CD4-positive, alpha-beta memory T cell (primary cell): ENCODE measurements around the gene EXD3. TPM values are rescaled to one million over a fixed set of nuclear protein-coding genes. Genes with fewer than 3 reads are reported as not detected.
A peak's percentile ranks its signal among the peaks of the same experiment; 100 is the strongest.
"Not testable (repeated sequence)": the region's sequence is repeated elsewhere in the genome, so short reads cannot be mapped to it uniquely, and the experiment has no call there.

Experiments
- CTCF ChIA-PET: fragments of 350-600 bp; sonication (Branson Sonifier 250); formaldehyde crosslinking; loops from one replicate; lab custom pipeline; 2021; ENCODE audit warnings: inconsistent platforms; ENCODE audit not compliant: partially characterized antibody; lab: Charles Lee
- POLR2A ChIA-PET: fragments of 350-600 bp; sonication (Branson Sonifier 250); formaldehyde crosslinking; loops from one replicate; lab custom pipeline; 2021; ENCODE audit not compliant: partially characterized antibody; lab: Charles Lee
- DNase-seq, 5 donors: peaks; one replicate each; pipeline versions ENCODE4 v3.0.0 to v3.0.0-alpha.2; 2020 to 2022; ENCODE audit warnings: mixed read lengths in 1 of 5
- H3K27ac ChIP-seq: one replicate; pipeline ENCODE4 v1.7.0; 2013; ENCODE audit warnings: low read depth, low read length
- H3K27me3 ChIP-seq: 2 replicates; pipeline ENCODE4 v1.7.0; 2013; ENCODE audit warnings: mild to moderate bottlenecking, low read length, moderate library complexity; ENCODE audit not compliant: insufficient read depth
- H3K36me3 ChIP-seq: 2 replicates; pipeline ENCODE4 v1.7.0; 2013; ENCODE audit warnings: mild to moderate bottlenecking, low read length, moderate library complexity; ENCODE audit not compliant: insufficient read depth
- H3K4me1 ChIP-seq: 2 replicates; pipeline ENCODE4 v1.7.0; 2013; ENCODE audit warnings: mild to moderate bottlenecking, low read length, moderate library complexity; ENCODE audit not compliant: insufficient read depth
- H3K4me3 ChIP-seq, 2 donors: one replicate each; pipeline ENCODE4 v1.7.0; 2013; ENCODE audit warnings: low read length in 2 of 2, mild to moderate bottlenecking in 1 of 2
- H3K9me3 ChIP-seq, 2 donors: one replicate each; pipeline ENCODE4 v1.7.0; 2013; ENCODE audit warnings: low read length in 2 of 2, control low read depth in 1 of 2; ENCODE audit not compliant: control insufficient read depth in 1 of 2
- H3K27ac Mint-ChIP-seq, 7 donors: one replicate each; pipeline ENCODE4 v1.8.0; 2020 to 2021; ENCODE audit warnings: mixed read lengths in 7 of 7, mild to moderate bottlenecking in 6 of 7, inconsistent platforms in 3 of 7, moderate library complexity in 3 of 7
- H3K27me3 Mint-ChIP-seq, 2 donors: one replicate each; pipeline ENCODE4 v1.8.0; 2020 to 2021; ENCODE audit warnings: mixed read lengths in 2 of 2
- H3K36me3 Mint-ChIP-seq, 2 donors: one replicate each; pipeline ENCODE4 v1.8.0; 2020 to 2021; ENCODE audit warnings: mixed read lengths in 2 of 2, inconsistent platforms in 1 of 2, mild to moderate bottlenecking in 1 of 2
- H3K4me1 Mint-ChIP-seq, 4 donors: one replicate each; pipeline ENCODE4 v1.8.0; 2020 to 2021; ENCODE audit warnings: mixed read lengths in 4 of 4, mild to moderate bottlenecking in 1 of 4
- H3K4me3 Mint-ChIP-seq, 8 donors: one replicate each; pipeline ENCODE4 v1.8.0; 2020 to 2021; ENCODE audit warnings: mixed read lengths in 8 of 8, mild to moderate bottlenecking in 7 of 8, moderate library complexity in 6 of 8, inconsistent platforms in 3 of 8
- H3K9me3 Mint-ChIP-seq, 8 donors: one replicate each; pipeline ENCODE4 v1.8.0; 2020 to 2021; ENCODE audit warnings: mixed read lengths in 8 of 8, mild to moderate bottlenecking in 5 of 8, inconsistent platforms in 3 of 8, moderate library complexity in 1 of 8
- intact Hi-C: fragments of 100-400 bp; cut with micrococcal nuclease; formaldehyde crosslinking; loops from one replicate; pipeline ENCODE4 v1.15.1; 2023
- polyA plus RNA-seq, 2 donors: library from polyadenylated mRNA; unstranded; fragments of 300-500 nt; fragmentation: Illumina TruSeq; gene quantifications; one replicate each; pipeline ENCODE4 v1.2.3, GENCODE V29; 2021
- total RNA-seq, 2 experiments: library from RNA; stranded (reverse); gene quantifications; one replicate each; pipeline ENCODE4 v1.2.3, GENCODE V29; 2021

Gene EXD3
- total and polyA plus RNA-seq, 4 experiments from 2014 or later = 2.5 to 21.9 (median 14.2) TPM

GRCh38 chr9:137454145-137454596, 31.2 kb upstream of the EXD3 start:
- ChIA-PET CTCF (interaction anchor here (0.9 kb wide), 1 partner anchor 9 kb away, joined by 3 read pairs; no protein-coding TSS in a partner anchor), POLR2A (interaction anchor here (1.1 to 1.4 kb wide), 2 partner anchors 31 to 213 kb away, joined by 3 to 4 read pairs; partner anchors contain the start of genes EXD3, NOXA1 and TUBB4B)
- peak overlapping the region in 5 of 7 donors; percentile 12 to 57 (median 42) for H3K27ac Mint-ChIP-seq

GRCh38 chr9:137453643-137454081, 30.7 kb upstream of the EXD3 start:
- H3K36me3 Mint-ChIP-seq = peaks cover 0 to 4% of the 10 kb centered on the region in 2 donors
- peaks cover 60% of the 10 kb centered on the region for H3K4me1 ChIP-seq
- H3K9me3 Mint-ChIP-seq = peaks cover 0 to 4% (median 0%) of the 10 kb centered on the region in 8 donors
- DNase-seq = peak; percentile 52 to 74 (median 56)
- peak overlapping the region in 3 of 7 donors; percentile 25 to 78 (median 29) for H3K27ac Mint-ChIP-seq
- H3K27me3 Mint-ChIP-seq = no peaks in the 10 kb centered on the region
- H3K4me3 Mint-ChIP-seq = peak overlapping the region in 6 of 8 donors; percentile 24 to 76 (median 54)
- ChIA-PET POLR2A (interaction anchor here (1.1 to 1.4 kb wide), 2 partner anchors 31 to 213 kb away, joined by 3 to 4 read pairs; partner anchors contain the start of genes EXD3, NOXA1 and TUBB4B), CTCF (interaction anchor here (0.9 kb wide), 1 partner anchor 9 kb away, joined by 3 read pairs; no protein-coding TSS in a partner anchor)
- no peaks in the 10 kb centered on the region for H3K27me3 ChIP-seq
- H3K27ac ChIP-seq = no peak overlapping the region
- intact Hi-C loops = no loop called here
- H3K36me3 ChIP-seq = no peaks in the 10 kb centered on the region
- peaks cover 7 to 50% (median 21%) of the 10 kb centered on the region in 4 donors for H3K4me1 Mint-ChIP-seq
- no peak overlapping the region for H3K4me3 ChIP-seq
- H3K9me3 ChIP-seq = no peaks in the 10 kb centered on the region

More at GRCh38 chr9:137454145-137454596, 31.2 kb upstream of the EXD3 start:
- no peaks in the 10 kb centered on the region for H3K36me3 ChIP-seq
- Mint-ChIP-seq H3K4me1 (peaks cover 4 to 50% (median 19%) of the 10 kb centered on the region in 4 donors), H3K36me3 (peaks cover 0 to 4% of the 10 kb centered on the region in 2 donors), H3K4me3 (peak overlapping the region in 7 of 8 donors; percentile 17 to 59 (median 46)), H3K9me3 (peaks cover 0 to 4% (median 0%) of the 10 kb centered on the region in 8 donors), H3K27me3 (no peaks in the 10 kb centered on the region)
- no peaks in the 10 kb centered on the region for H3K27me3 ChIP-seq
- H3K4me1 ChIP-seq = peaks cover 60% of the 10 kb centered on the region
- H3K27ac ChIP-seq = no peak overlapping the region
- intact Hi-C loops = no loop called here
- no peaks in the 10 kb centered on the region for H3K9me3 ChIP-seq
- peak; percentile 31 to 62 (median 48) for DNase-seq
- peak overlapping the region in 1 of 2 donors; percentile 40 for H3K4me3 ChIP-seq

DNA sequence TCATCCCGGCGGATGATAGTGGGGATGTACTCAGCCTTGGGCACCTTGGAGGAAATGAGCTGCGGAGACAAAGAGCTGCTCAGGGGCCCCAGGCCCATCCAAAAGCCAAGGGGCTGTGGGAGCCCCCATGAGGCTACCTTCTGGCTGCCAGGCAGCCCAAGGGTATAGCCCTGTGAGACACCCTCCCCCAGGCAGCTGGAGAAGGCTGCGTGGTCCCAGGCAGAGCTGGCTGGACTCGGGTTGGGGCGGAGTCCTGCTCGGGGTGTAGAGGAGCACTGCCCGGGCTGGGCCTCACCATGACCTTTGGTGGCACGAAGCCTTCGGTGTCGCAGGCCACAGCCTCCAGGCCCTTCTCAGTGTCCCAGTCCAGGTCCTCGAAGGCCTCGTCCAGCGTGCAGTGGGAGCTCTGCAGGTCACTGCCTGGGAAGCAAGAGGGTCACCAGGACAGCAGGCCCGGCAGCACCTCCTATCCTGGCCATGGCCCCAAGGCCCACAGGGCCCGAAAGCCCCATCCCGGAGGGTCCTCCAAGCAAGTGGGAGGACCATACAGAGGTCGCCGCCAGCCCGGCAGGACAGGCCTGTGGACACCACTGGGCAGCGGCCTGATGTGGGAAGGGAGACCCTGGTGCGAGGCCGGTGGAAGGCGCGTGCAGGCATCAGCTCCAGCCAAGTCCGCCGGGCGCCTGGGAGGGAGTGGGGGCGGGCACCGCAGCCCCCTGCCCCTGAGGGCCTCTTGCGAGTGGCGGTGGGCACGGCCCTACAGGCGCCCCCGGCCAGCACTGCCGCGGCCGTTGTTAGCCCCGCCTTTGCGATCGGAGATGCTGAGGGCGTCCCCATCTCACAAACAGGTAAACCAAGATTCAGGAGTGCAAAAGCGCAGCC, 30.0 kb upstream of the EXD3 start:
- Mint-ChIP-seq H3K4me1 (peaks cover 7 to 50% (median 23%) of the 10 kb centered on the region in 4 donors), H3K36me3 (peaks cover 0 to 4% of the 10 kb centered on the region in 2 donors), H3K9me3 (peaks cover 0 to 4% (median 0%) of the 10 kb centered on the region in 8 donors), H3K4me3 (peak overlapping the region in 2 of 8 donors; percentile 38 to 76), H3K27ac (peak overlapping the region in 1 of 7 donors; percentile 78), H3K27me3 (no peaks in the 10 kb centered on the region)
- ChIA-PET CTCF (interaction anchor here (0.9 kb wide), 1 partner anchor 8 kb away, joined by 3 read pairs; no protein-coding TSS in a partner anchor), POLR2A (interaction anchor here (0.7 to 1.4 kb wide), 3 partner anchors 25 to 212 kb away, joined by 3 to 4 read pairs (median 3); partner anchors contain the start of genes EXD3, NOXA1 and TUBB4B)
- no peak overlapping the region for H3K4me3 ChIP-seq
- peak in 1 of 5 donors; percentile 33 for DNase-seq
- intact Hi-C loops = no loop called here
- H3K36me3 ChIP-seq = no peaks in the 10 kb centered on the region
- no peaks in the 10 kb centered on the region for H3K27me3 ChIP-seq
- H3K27ac ChIP-seq = no peak overlapping the region
- H3K4me1 ChIP-seq = peaks cover 53% of the 10 kb centered on the region
- no peaks in the 10 kb centered on the region for H3K9me3 ChIP-seq

GRCh38 chr9:137452006-137452760, 29.2 kb upstream of the EXD3 start:
- no peak overlapping the region for H3K4me3 ChIP-seq
- Mint-ChIP-seq H3K9me3 (peaks cover 0 to 4% (median 0%) of the 10 kb centered on the region in 8 donors), H3K27me3 (no peaks in the 10 kb centered on the region), H3K4me3 (peak overlapping the region in 7 of 8 donors; percentile 31 to 75 (median 64)), H3K27ac (peak overlapping the region in 5 of 7 donors; percentile 64 to 85 (median 68)), H3K4me1 (peaks cover 9 to 52% (median 25%) of the 10 kb centered on the region in 4 donors), H3K36me3 (peaks cover 0 to 4% of the 10 kb centered on the region in 2 donors)
- intact Hi-C loops = no loop called here
- H3K27ac ChIP-seq = no peak overlapping the region
- DNase-seq = peak in 1 of 5 donors; percentile 25
- no peaks in the 10 kb centered on the region for H3K27me3 ChIP-seq
- peaks cover 50% of the 10 kb centered on the region for H3K4me1 ChIP-seq
- H3K9me3 ChIP-seq = no peaks in the 10 kb centered on the region
- POLR2A ChIA-PET = interaction anchor here (0.7 kb wide), 1 partner anchor 24 kb away, joined by 3 read pairs; no protein-coding TSS in a partner anchor
- CTCF ChIA-PET = no interaction called here
- no peaks in the 10 kb centered on the region for H3K36me3 ChIP-seq

DNA sequence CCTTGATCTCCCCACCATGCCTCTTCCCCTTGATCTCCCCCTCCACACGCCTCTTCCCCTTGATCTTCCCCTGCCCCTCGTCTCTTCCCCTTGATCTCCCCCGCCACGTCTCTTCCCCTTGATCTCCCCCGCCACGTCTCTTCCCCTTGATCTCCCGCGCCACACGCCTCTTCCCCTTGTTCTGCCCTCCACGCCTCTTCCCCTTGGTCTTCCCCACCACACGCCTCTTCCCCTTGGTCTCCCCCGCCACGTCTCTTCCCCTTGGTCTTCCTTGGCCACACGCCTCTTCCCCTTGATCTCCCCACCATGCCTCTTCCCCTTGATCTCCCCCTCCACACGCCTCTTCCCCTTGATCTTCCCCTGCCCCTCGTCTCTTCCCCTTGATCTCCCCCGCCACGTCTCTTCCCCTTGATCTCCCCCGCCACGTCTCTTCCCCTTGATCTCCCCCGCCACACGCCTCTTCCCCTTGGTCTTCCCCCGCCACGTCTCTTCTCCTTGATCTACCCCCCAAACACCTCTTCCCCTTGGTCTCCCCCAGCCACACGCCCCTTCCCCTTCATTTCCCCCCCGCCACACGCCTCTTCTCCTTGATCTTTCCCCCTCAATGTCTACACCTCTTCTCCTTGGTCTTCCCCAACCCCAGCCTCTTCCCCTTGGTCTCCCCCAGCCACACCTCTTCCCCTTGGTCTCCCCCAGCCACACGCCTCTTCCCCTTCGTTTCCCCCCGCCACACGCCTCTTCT, 28.5 kb upstream of the EXD3 start:
- intact Hi-C loops, H3K4me3 ChIP-seq, CTCF ChIA-PET, H3K9me3 ChIP-seq, POLR2A ChIA-PET, DNase-seq, H3K27me3 Mint-ChIP-seq, H3K36me3 Mint-ChIP-seq, H3K9me3 Mint-ChIP-seq, H3K36me3 ChIP-seq, H3K27me3 ChIP-seq, H3K27ac ChIP-seq: not testable (repeated sequence)
- H3K4me1 ChIP-seq = peaks cover 50% of the 10 kb centered on the region
- H3K4me1 Mint-ChIP-seq = peaks cover 9 to 58% (median 27%) of the 10 kb centered on the region in 4 donors
- peak overlapping the region in 6 of 8 donors; percentile 31 to 82 (median 70) for H3K4me3 Mint-ChIP-seq
- peak overlapping the region in 4 of 7 donors; percentile 82 to 96 (median 87) for H3K27ac Mint-ChIP-seq
